Hepatocyte (in vitro differentiated cells): ENCODE results near the gene TEDDM1.

ENCODE experiments used
- EZH2 ChIP-seq: fragments of 200-600 bp; sonication (generic); IDR thresholded peaks from 2 replicates; pipeline ENCODE4 v1.6.1; 2016; ENCODE audit warnings: antibody characterized with exemption, mild to moderate bottlenecking, borderline replicate concordance
- EZH2phosphoT487 ChIP-seq: fragments of 200-600 bp; sonication (generic); IDR thresholded peaks from one replicate; pipeline ENCODE4 v1.6.1; 2018; ENCODE audit warnings: antibody characterized with exemption, mild to moderate bottlenecking, low read depth, moderate library complexity; ENCODE audit not compliant: unreplicated experiment, severe bottlenecking
- TF ChIP-seq, protein P1 (sequence below): fragments of 200-600 bp; sonication (generic); IDR thresholded peaks from 2 replicates; pipeline ENCODE4 v1.5.1; 2016; ENCODE audit warnings: antibody characterized with exemption, mild to moderate bottlenecking; ENCODE audit not compliant: poor library complexity

DNA sequence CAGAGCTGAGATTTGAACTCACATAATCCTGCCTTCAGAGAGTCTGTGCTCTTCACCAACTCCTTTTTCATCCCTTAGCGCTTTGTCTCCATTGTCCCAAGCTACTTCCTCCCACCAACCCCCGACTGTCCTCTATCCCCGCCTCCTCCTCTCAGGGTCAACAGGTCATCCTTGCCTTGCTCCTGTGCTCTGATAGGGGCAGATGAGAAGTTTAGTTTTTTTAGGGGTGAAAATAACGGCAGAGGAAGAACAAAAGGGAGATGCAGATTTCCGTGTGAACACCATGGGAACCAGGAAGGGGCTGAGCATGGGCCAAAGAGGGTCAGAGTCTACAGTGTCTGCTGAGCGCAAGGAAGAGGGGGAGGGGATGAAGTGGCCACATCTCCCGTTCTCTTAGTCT is 40.8 kb downstream of the TEDDM1 start:
- TF ChIP-seq, protein P1, sequence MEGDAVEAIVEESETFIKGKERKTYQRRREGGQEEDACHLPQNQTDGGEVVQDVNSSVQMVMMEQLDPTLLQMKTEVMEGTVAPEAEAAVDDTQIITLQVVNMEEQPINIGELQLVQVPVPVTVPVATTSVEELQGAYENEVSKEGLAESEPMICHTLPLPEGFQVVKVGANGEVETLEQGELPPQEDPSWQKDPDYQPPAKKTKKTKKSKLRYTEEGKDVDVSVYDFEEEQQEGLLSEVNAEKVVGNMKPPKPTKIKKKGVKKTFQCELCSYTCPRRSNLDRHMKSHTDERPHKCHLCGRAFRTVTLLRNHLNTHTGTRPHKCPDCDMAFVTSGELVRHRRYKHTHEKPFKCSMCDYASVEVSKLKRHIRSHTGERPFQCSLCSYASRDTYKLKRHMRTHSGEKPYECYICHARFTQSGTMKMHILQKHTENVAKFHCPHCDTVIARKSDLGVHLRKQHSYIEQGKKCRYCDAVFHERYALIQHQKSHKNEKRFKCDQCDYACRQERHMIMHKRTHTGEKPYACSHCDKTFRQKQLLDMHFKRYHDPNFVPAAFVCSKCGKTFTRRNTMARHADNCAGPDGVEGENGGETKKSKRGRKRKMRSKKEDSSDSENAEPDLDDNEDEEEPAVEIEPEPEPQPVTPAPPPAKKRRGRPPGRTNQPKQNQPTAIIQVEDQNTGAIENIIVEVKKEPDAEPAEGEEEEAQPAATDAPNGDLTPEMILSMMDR, result no peak
- TF ChIP-seq EZH2phosphoT487 (no peak), EZH2 (no peak)
